HEK293 (cell line): Measurements from ENCODE around the gene CEP63.

ENCODE experiments used
- CTCF ChIA-PET: fragments of 350-600 bp; formaldehyde crosslinking; extraction: SDS; loops from one replicate; lab custom pipeline; 2021; ENCODE audit warnings: antibody characterized with exemption; lab: Yijun Ruan, JAX
- POLR2A ChIA-PET: fragments of 300-600 bp; formaldehyde crosslinking; extraction: SDS; loops from one replicate; lab custom pipeline; 2020; ENCODE audit warnings: antibody characterized with exemption, inconsistent platforms; lab: Yijun Ruan, JAX
- H3K27ac ChIP-seq: fragments of 200-500 bp; sonication (Bioruptor generic); 2 replicates; pipeline ENCODE4 v1.5.1; 2014; ENCODE audit warnings: low read depth, low read length, control low read depth, inconsistent platforms; ENCODE audit errors: extremely low read depth
- H3K36me3 ChIP-seq, 2 experiments: fragments of 200-500 bp in 1 of 2; sonication (Bioruptor generic) in 1 of 2; 1 replicate in 1 of 2; 2 replicates in 1 of 2; pipeline ENCODE4 v1.5.1; 2014 to 2017; ENCODE audit warnings: inconsistent platforms in 2 of 2, low read length in 2 of 2; ENCODE audit not compliant: control insufficient read depth in 2 of 2, insufficient read depth in 1 of 2
- H3K4me1 ChIP-seq: fragments of 200-500 bp; sonication (Bioruptor generic); 2 replicates; pipeline ENCODE4 v1.5.1; 2014; ENCODE audit warnings: mild to moderate bottlenecking, low read length, inconsistent platforms; ENCODE audit not compliant: control insufficient read depth, insufficient read depth
- H3K4me3 ChIP-seq: 2 replicates; pipeline ENCODE4 v1.5.1; 2011; ENCODE audit warnings: low read depth, mild to moderate bottlenecking, control low read depth, low read length, moderate library complexity
- H3K9me3 ChIP-seq: fragments of 200-500 bp; sonication (Bioruptor generic); 2 replicates; pipeline ENCODE4 v1.5.1; 2014; ENCODE audit warnings: low read depth, low read length, inconsistent platforms; ENCODE audit not compliant: control insufficient read depth, insufficient read depth
- GLI4 ChIP-seq: fragments of 450-650 bp; formaldehyde crosslinking; IDR thresholded peaks from 2 replicates; pipeline ENCODE4 v1.5.1; 2016; ENCODE audit warnings: missing biosample characterization, missing genetic modification characterization
- HOXC10 ChIP-seq: sonication (generic); formaldehyde crosslinking; IDR thresholded peaks from 2 replicates; pipeline ENCODE4 v1.8.1; 2023; ENCODE audit warnings: mild to moderate bottlenecking, missing genetic modification reagents
- KLF7 ChIP-seq: fragments of 450-650 bp; formaldehyde crosslinking; IDR thresholded peaks from 2 replicates; pipeline ENCODE4 v1.5.1; 2016; ENCODE audit warnings: missing biosample characterization, missing genetic modification characterization, borderline replicate concordance
- PRDM10 ChIP-seq: fragments of 450-650 bp; formaldehyde crosslinking; IDR thresholded peaks from 2 replicates; pipeline ENCODE4 v1.5.1; 2016; ENCODE audit warnings: missing biosample characterization, missing genetic modification characterization
- PRDM2 ChIP-seq: fragments of 450-650 bp; formaldehyde crosslinking; IDR thresholded peaks from 2 replicates; pipeline ENCODE4 v1.5.1; 2016; ENCODE audit warnings: missing biosample characterization, missing genetic modification characterization, borderline replicate concordance
- WT1 ChIP-seq: fragments of 450-650 bp; formaldehyde crosslinking; IDR thresholded peaks from 2 replicates; pipeline ENCODE4 v1.5.1; 2016; ENCODE audit warnings: missing biosample characterization, missing genetic modification characterization
- YY1 ChIP-seq: fragments of 450-650 bp; formaldehyde crosslinking; IDR thresholded peaks from 2 replicates; pipeline ENCODE4 v1.5.1; 2018; ENCODE audit warnings: missing biosample characterization, missing genetic modification characterization
- ZNF132 ChIP-seq: fragments of 450-650 bp; formaldehyde crosslinking; IDR thresholded peaks from 2 replicates; pipeline ENCODE4 v1.5.1; 2017; ENCODE audit warnings: missing biosample characterization, missing genetic modification characterization, borderline replicate concordance
- ZNF169 ChIP-seq: fragments of 450-650 bp; formaldehyde crosslinking; IDR thresholded peaks from 2 replicates; pipeline ENCODE4 v1.5.1; 2016; ENCODE audit warnings: missing biosample characterization, missing genetic modification characterization
- ZNF175 ChIP-seq: fragments of 450-650 bp; formaldehyde crosslinking; IDR thresholded peaks from 2 replicates; pipeline ENCODE4 v1.5.1; 2016; ENCODE audit warnings: missing biosample characterization, missing genetic modification characterization
- ZNF239 ChIP-seq: fragments of 450-650 bp; formaldehyde crosslinking; IDR thresholded peaks from 2 replicates; pipeline ENCODE4 v1.5.1; 2016; ENCODE audit warnings: missing biosample characterization, missing genetic modification characterization
- ZNF654 ChIP-seq: fragments of 450-650 bp; formaldehyde crosslinking; IDR thresholded peaks from 2 replicates; pipeline ENCODE4 v1.5.1; 2016; ENCODE audit warnings: low read depth, missing biosample characterization, missing genetic modification characterization
- ZNF76 ChIP-seq: fragments of 450-650 bp; formaldehyde crosslinking; IDR thresholded peaks from 2 replicates; pipeline ENCODE4; 2016; ENCODE audit warnings: low read depth, missing biosample characterization, missing genetic modification characterization, borderline replicate concordance
- TF ChIP-seq, protein P1 (sequence below): fragments of 450-650 bp; formaldehyde crosslinking; IDR thresholded peaks from 2 replicates; pipeline ENCODE4 v1.5.1; 2016; ENCODE audit warnings: missing biosample characterization, missing genetic modification characterization
- TF ChIP-seq, protein P2 (sequence below): fragments of 450-650 bp; formaldehyde crosslinking; IDR thresholded peaks from 2 replicates; pipeline ENCODE4 v1.5.1; 2016; ENCODE audit warnings: missing biosample characterization, missing genetic modification characterization

The CEP63 gene

DNA sequence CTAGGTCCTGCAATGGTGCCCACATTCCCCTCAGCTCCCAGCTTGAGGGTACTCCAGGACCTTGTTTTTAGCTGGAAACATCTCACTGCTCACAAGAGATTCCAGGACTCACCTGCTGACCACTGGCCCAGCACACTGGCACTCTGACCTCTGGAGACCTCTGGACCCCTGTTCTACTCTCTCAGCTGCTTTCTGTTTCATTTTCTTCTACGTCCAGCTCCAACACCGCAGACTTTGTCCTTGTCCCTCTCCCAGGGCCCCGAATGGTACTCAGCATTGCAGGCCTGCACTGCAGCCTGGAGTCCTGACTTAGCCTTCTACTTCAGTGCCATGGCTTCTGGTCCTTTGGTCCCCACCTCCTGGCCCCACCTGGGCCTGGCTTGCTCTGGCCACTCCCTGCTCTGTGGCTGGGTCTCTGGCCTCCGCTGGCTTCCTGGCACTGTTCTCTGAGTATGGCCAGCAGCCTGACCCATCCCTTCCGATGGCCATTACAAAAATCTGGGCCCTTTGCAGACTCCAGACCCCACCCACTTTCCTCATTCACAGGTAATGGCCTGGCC lies 137.0 kb downstream of the CEP63 start:
- POLR2A ChIA-PET: no interaction called here
- CTCF ChIA-PET: no interaction called here
- Histone ChIP-seq H3K4me1 (no peaks in the 10 kb centered on the region), H3K27ac (no peak overlapping the region), H3K36me3 (no peaks in the 10 kb centered on the region), H3K4me3 (no peak overlapping the region), H3K9me3 (no peaks in the 10 kb centered on the region)
- TF ChIP-seq KLF7 (tag by site-specific recombination): no peak
- no peak for TF ChIP-seq ZNF169 (tag by site-specific recombination)
- no peak for TF ChIP-seq PRDM2 (tag by site-specific recombination)
- TF ChIP-seq, protein P1, sequence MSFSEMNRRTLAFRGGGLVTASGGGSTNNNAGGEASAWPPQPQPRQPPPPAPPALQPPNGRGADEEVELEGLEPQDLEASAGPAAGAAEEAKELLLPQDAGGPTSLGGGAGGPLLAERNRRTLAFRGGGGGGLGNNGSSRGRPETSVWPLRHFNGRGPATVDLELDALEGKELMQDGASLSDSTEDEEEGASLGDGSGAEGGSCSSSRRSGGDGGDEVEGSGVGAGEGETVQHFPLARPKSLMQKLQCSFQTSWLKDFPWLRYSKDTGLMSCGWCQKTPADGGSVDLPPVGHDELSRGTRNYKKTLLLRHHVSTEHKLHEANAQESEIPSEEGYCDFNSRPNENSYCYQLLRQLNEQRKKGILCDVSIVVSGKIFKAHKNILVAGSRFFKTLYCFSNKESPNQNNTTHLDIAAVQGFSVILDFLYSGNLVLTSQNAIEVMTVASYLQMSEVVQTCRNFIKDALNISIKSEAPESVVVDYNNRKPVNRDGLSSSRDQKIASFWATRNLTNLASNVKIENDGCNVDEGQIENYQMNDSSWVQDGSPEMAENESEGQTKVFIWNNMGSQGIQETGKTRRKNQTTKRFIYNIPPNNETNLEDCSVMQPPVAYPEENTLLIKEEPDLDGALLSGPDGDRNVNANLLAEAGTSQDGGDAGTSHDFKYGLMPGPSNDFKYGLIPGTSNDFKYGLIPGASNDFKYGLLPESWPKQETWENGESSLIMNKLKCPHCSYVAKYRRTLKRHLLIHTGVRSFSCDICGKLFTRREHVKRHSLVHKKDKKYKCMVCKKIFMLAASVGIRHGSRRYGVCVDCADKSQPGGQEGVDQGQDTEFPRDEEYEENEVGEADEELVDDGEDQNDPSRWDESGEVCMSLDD (tag by site-specific recombination): no peak
- no peak for TF ChIP-seq ZNF239 (tag by site-specific recombination)
- no peak for TF ChIP-seq GLI4 (tag by site-specific recombination)
- no peak for TF ChIP-seq PRDM10 (tag by site-specific recombination)

DNA sequence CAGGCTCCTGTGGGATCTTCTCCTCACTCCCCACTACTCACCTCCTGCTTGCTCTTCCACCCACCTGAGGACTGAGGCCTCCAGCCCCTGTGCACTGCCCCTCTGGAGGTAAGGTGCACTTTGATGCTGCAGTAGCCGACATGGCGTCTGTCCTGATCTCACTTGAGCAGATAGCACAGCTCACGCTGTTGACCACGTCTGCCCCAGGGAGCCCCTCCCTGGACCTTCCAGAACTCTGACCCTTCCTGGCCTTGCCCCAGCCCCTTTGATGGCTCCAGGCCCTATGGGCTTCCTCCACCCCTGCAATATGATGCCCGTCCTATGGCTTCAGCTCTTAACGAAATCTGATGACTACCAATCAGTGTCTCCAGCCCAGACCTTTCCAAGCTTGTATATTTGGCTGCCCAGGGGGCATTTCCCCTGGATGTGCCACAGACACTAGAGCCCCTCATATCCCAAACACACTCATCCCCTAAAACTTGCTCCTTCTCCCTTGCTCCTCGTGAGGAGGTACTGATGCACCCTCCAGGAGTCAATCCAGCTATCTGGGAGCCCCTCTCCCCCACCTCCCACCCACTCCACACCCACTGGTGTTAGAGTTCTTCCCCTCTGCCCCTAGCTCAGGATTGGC lies 137.9 kb downstream of the CEP63 start:
- Histone ChIP-seq H3K9me3 (no peaks in the 10 kb centered on the region), H3K4me3 (no peak overlapping the region), H3K4me1 (no peaks in the 10 kb centered on the region), H3K36me3 (no peaks in the 10 kb centered on the region), H3K27ac (no peak overlapping the region)
- CTCF ChIA-PET: no interaction called here
- POLR2A ChIA-PET: no interaction called here
- TF ChIP-seq YY1 (tag by site-specific recombination): no peak
- no peak for TF ChIP-seq KLF7 (tag by site-specific recombination)
- TF ChIP-seq ZNF76 (tag by site-specific recombination): no peak
- no peak for TF ChIP-seq ZNF654 (tag by site-specific recombination)
- no peak for TF ChIP-seq ZNF132 (tag by site-specific recombination)
- TF ChIP-seq, protein P1 (tag by site-specific recombination): no peak
- no peak for TF ChIP-seq WT1
- TF ChIP-seq HOXC10 (CRISPR knock-in tag): no peak
- TF ChIP-seq, protein P2, sequence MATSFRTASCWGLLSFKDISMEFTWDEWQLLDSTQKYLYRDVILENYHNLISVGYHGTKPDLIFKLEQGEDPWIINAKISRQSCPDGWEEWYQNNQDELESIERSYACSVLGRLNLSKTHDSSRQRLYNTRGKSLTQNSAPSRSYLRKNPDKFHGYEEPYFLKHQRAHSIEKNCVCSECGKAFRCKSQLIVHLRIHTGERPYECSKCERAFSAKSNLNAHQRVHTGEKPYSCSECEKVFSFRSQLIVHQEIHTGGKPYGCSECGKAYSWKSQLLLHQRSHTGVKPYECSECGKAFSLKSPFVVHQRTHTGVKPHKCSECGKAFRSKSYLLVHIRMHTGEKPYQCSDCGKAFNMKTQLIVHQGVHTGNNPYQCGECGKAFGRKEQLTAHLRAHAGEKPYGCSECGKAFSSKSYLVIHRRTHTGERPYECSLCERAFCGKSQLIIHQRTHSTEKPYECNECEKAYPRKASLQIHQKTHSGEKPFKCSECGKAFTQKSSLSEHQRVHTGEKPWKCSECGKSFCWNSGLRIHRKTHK (tag by site-specific recombination): no peak
- TF ChIP-seq ZNF175: no peak
